ENCODE data around the gene ST6GALNAC6.

Gene ST6GALNAC6

DNA sequence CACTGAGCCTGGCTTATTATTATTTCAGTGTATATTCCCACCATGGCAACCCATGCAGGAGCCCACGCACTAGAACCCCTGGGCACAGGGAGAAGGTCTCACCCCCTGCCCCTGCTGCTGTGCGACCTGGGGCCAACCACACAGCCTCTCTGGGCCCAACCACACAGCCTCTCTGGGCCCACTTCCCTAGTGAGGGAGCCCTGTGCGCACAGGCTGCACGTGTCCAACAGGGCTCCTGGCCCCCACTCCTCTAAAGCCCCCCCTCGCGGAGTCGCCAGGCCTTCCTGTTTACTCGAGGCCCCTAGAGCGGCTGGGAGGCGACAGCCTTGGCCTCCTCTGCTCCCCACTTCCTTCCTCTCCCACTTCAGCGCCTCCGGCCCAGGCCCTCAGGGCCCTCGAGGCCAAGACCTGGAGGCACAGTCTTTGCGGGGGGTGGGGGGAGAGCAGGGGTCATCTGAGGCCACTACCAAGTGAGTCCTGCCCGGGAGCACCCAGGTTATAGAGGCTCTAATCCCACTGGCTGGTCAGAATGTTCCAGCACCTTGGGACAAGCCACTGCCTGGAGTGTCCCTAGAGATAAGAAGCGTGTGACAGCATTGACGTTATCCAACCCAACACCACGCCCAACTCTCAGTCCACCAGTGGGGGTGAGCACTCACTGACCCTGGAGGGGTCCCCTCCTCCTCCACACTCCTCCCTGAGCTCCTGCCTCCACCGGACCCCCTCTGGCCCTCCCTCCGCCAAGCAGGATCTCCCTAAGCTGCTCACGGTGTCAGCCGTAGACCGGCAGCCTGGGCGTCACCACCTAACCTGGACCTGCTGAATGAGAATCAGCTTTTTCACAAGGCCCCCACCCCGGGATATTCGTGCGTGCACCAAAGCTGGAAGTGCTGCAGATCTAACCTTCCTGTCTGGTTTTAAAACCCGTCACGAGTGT lies 37.1 kb downstream of the ST6GALNAC6 start:
- Histone ChIP-seq H3K27me3 (ENCODE audit: control insufficient read depth, insufficient read depth, low read length) (no peaks in the 10 kb centered on the region), H3K36me3 (ENCODE audit: control insufficient read depth, insufficient read depth, low read length) (no peaks in the 10 kb centered on the region), H3K4me1 (ENCODE audit: control insufficient read depth, insufficient read depth, low read length) (peaks cover 35% of the 10 kb centered on the region), H3K9ac (ENCODE audit: low read length) (peak overlapping the region; percentile 22), H3K4me3 (ENCODE audit: low read length) (no peak overlapping the region), H3K9me3 (ENCODE audit: control insufficient read depth, low read length) (no peaks in the 10 kb centered on the region)

DNA sequence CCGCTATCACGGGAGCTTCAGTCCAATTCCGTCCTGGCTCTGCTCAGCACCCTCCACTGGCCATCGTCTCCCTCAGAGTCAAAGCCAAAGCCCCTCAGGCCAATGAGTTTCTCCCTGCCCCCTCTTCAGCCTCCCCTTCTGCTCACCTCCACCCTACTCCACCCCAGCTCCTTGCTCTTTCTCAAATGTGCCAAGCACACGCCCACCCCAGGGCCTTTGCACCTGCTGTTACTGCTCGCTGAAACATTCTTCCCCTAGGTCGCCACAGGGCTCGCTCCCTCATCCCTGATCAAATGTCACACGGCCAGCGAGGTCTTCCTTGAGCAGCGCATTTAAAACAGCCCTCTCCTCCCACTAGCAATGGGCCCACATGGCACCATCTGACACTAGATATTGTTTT lies 38.6 kb downstream of the ST6GALNAC6 start:
- Histone ChIP-seq H3K36me3 (ENCODE audit: control insufficient read depth, insufficient read depth, low read length) (no peaks in the 10 kb centered on the region), H3K27me3 (ENCODE audit: control insufficient read depth, insufficient read depth, low read length) (no peaks in the 10 kb centered on the region), H3K9ac (ENCODE audit: low read length) (no peak overlapping the region), H3K4me3 (ENCODE audit: low read length) (no peak overlapping the region), H3K9me3 (ENCODE audit: control insufficient read depth, low read length) (no peaks in the 10 kb centered on the region), H3K4me1 (ENCODE audit: control insufficient read depth, insufficient read depth, low read length) (peaks cover 35% of the 10 kb centered on the region)

DNA sequence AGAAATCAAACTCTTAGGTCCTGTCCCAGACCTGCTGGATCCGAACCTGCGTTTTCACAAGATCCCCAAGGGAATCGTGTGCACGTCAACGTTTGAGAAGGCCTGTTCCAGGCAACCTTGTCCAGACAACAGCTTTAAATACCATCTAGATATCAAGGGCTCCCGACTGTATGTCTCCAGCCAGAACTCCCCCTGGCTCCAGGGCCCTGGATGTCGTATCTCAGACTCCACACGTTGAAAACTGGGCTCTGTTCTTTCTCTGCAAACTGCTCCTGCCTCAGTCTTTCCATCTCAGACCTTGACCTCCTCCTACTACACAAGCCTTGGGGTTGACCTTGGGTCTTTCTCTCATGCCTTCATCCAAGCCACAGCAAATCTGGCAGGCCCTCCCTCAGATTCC lies 39.1 kb downstream of the ST6GALNAC6 start:
- Histone ChIP-seq H3K9me3 (ENCODE audit: control insufficient read depth, low read length) (no peaks in the 10 kb centered on the region), H3K9ac (ENCODE audit: low read length) (no peak overlapping the region), H3K4me3 (ENCODE audit: low read length) (no peak overlapping the region), H3K27me3 (ENCODE audit: control insufficient read depth, insufficient read depth, low read length) (no peaks in the 10 kb centered on the region), H3K36me3 (ENCODE audit: control insufficient read depth, insufficient read depth, low read length) (no peaks in the 10 kb centered on the region), H3K4me1 (ENCODE audit: control insufficient read depth, insufficient read depth, low read length) (peaks cover 35% of the 10 kb centered on the region)

DNA sequence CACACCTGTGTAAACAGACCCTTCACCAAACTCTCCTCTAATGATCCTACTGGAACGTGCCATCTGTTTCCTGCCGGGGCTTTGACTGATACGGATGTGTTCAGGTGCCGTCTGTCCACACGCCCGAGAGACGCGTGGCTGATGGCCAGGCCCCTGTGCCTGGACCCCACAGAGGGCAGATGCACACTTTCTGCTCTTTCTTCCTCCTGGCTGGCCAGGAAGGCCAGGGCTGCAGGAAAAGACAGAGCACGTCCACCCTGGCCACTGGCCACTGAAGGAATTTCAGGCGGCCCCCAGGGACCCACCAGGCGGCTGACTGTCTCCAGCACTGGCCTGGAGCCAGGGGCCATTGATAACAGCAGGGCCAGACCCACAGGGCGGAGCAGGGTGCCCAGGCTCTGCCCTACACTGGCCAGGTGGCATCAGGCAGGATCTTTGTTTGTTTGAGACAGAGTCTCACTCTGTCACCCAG lies 41.3 kb downstream of the ST6GALNAC6 start:
- Histone ChIP-seq H3K4me3 (ENCODE audit: low read length) (no peak overlapping the region), H3K4me1 (ENCODE audit: control insufficient read depth, insufficient read depth, low read length) (peaks cover 35% of the 10 kb centered on the region), H3K36me3 (ENCODE audit: control insufficient read depth, insufficient read depth, low read length) (no peaks in the 10 kb centered on the region), H3K27me3 (ENCODE audit: control insufficient read depth, insufficient read depth, low read length) (no peaks in the 10 kb centered on the region), H3K9ac (ENCODE audit: low read length) (no peak overlapping the region), H3K9me3 (ENCODE audit: control insufficient read depth, low read length) (no peaks in the 10 kb centered on the region)

DNA sequence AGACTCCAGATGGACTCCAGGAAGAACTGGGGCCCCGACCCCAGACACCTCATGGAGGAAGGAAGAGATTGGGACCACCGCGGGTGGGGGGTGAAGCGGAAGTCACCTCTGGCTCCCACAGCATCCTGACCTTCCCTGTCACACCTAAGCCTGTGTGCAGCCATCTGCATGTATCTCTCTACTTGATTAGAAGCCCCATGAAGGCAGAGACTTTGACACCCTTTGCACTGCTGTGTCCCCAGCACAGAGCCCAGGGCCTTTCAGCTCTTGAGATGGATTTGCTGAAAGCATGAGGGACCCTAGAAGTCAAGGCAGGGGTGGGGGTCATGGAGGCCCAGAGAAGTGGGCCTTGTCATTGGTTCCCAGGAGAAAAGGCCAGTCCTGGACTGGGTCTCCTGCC lies 42.1 kb downstream of the ST6GALNAC6 start:
- H3K4me3 ChIP-seq (ENCODE audit: low read length): no peak overlapping the region
- no peaks in the 10 kb centered on the region for H3K27me3 ChIP-seq (ENCODE audit: control insufficient read depth, insufficient read depth, low read length)
- H3K9me3 ChIP-seq (ENCODE audit: control insufficient read depth, low read length): no peaks in the 10 kb centered on the region
- no peaks in the 10 kb centered on the region for H3K36me3 ChIP-seq (ENCODE audit: control insufficient read depth, insufficient read depth, low read length)
- no peak overlapping the region for H3K9ac ChIP-seq (ENCODE audit: low read length)
- H3K4me1 ChIP-seq (ENCODE audit: control insufficient read depth, insufficient read depth, low read length): peaks cover 29% of the 10 kb centered on the region

DNA sequence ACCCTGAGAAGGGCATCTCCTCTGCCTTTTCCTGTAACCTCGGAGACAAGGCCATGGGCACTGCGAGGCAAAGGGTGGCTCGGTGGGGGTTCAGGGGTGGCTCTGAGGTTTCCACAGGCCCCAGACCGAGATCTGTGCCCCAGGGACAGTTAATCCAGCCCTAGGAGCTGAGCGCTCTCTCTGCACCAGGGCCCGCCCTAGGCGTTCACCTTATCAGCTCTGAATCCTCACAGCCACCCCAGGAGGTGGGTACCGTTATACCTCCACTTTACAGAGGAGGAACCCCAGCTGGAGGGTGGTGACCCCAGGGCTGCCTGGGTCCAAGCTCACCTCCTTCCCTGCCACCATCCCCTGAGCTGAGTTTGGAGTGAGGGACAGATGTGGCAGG lies 42.7 kb downstream of the ST6GALNAC6 start:
- Histone ChIP-seq H3K9ac (ENCODE audit: low read length) (no peak overlapping the region), H3K9me3 (ENCODE audit: control insufficient read depth, low read length) (no peaks in the 10 kb centered on the region), H3K4me3 (ENCODE audit: low read length) (no peak overlapping the region), H3K36me3 (ENCODE audit: control insufficient read depth, insufficient read depth, low read length) (no peaks in the 10 kb centered on the region), H3K4me1 (ENCODE audit: control insufficient read depth, insufficient read depth, low read length) (peaks cover 24% of the 10 kb centered on the region), H3K27me3 (ENCODE audit: control insufficient read depth, insufficient read depth, low read length) (no peaks in the 10 kb centered on the region)

DNA sequence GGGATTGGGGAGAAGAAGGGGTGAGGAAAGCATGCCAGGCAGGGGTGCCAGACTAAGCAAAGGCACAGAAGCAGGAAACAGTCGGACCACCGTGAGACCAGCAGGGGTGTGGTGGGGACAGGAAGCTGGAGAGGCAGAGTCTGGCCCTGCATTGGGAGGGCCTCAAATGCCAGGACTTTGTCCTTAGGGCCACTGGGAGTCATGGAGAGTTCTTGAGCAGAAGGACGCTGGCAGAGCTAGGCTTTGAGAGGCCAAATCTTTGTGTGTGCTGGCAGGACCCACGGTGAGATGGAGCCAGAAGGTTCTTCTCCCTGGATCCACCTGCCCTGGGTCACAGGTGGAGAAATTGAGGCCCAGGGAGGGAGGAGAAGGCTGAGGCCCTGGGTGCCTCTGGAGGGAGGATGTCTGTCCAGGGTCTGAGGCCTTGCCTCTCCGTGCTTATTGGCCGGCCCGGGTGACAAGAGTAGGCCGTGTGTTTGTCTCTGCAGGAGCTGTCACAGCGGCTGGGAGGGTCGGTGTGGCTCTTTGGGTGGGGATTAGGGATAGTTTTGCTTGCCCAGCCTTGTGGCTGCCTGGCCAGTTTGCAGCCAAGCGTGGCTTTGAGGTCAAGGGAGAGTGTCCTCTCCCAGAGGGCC lies 43.2 kb downstream of the ST6GALNAC6 start:
- H3K4me1 ChIP-seq (ENCODE audit: control insufficient read depth, insufficient read depth, low read length): peaks cover 19% of the 10 kb centered on the region

DNA sequence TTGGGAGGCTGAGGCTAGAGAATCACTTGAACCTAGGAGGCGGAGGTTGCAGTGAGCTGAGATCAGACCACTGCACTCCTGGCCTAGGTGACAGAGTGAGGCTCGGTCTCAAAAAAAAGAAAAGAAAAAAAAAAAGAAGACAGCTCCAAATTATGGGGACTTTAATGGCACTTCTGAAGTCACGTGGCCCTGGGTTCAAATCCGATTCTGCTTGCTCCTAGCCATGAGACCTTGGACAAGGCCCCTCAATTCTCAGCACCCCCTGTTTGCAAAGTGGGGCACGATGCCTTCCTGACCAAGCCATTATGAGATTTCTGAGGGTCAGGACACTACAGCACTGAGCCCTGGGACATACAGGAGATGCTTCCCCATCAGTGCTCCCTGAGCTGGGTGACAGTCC lies 43.9 kb downstream of the ST6GALNAC6 start:
- H3K4me1 ChIP-seq (ENCODE audit: control insufficient read depth, insufficient read depth, low read length): peaks cover 18% of the 10 kb centered on the region
- no peaks in the 10 kb centered on the region for H3K36me3 ChIP-seq (ENCODE audit: control insufficient read depth, insufficient read depth, low read length)
- H3K27me3 ChIP-seq (ENCODE audit: control insufficient read depth, insufficient read depth, low read length): no peaks in the 10 kb centered on the region

More for the DNA sequence above, 43.2 kb downstream of the ST6GALNAC6 start:
- no peak overlapping the region for H3K4me3 ChIP-seq (ENCODE audit: low read length)
- H3K9me3 ChIP-seq (ENCODE audit: control insufficient read depth, low read length): no peaks in the 10 kb centered on the region
- no peak overlapping the region for H3K9ac ChIP-seq (ENCODE audit: low read length)
- H3K27me3 ChIP-seq (ENCODE audit: control insufficient read depth, insufficient read depth, low read length): no peaks in the 10 kb centered on the region
- no peaks in the 10 kb centered on the region for H3K36me3 ChIP-seq (ENCODE audit: control insufficient read depth, insufficient read depth, low read length)

DNA sequence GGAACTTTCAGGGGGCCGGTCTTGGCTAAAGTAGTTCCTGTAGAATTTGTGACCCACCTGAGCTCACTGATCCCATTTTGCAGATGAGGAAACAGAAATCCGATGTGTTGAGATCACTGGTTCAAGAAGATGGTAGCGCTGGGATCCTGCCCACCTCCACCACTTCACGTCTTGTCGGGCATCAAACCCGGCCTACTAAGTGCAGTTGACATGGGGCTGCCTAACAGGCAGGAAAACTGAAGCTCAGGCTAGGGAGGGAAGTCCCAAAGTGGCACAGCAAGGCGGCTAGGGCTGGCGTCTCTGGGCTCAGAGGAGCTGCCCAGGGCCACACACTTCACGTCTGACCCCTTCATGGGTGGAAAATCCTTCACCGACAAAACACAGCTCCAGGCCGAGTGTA lies 44.4 kb downstream of the ST6GALNAC6 start:
- Histone ChIP-seq H3K9ac (ENCODE audit: low read length) (peak overlapping the region; percentile 8), H3K9me3 (ENCODE audit: control insufficient read depth, low read length) (no peaks in the 10 kb centered on the region), H3K36me3 (ENCODE audit: control insufficient read depth, insufficient read depth, low read length) (no peaks in the 10 kb centered on the region), H3K4me1 (ENCODE audit: control insufficient read depth, insufficient read depth, low read length) (peaks cover 18% of the 10 kb centered on the region), H3K27me3 (ENCODE audit: control insufficient read depth, insufficient read depth, low read length) (no peaks in the 10 kb centered on the region), H3K4me3 (ENCODE audit: low read length) (no peak overlapping the region)

More for the DNA sequence above, 43.9 kb downstream of the ST6GALNAC6 start:
- Histone ChIP-seq H3K9me3 (ENCODE audit: control insufficient read depth, low read length) (no peaks in the 10 kb centered on the region), H3K9ac (ENCODE audit: low read length) (no peak overlapping the region), H3K4me3 (ENCODE audit: low read length) (no peak overlapping the region)

DNA sequence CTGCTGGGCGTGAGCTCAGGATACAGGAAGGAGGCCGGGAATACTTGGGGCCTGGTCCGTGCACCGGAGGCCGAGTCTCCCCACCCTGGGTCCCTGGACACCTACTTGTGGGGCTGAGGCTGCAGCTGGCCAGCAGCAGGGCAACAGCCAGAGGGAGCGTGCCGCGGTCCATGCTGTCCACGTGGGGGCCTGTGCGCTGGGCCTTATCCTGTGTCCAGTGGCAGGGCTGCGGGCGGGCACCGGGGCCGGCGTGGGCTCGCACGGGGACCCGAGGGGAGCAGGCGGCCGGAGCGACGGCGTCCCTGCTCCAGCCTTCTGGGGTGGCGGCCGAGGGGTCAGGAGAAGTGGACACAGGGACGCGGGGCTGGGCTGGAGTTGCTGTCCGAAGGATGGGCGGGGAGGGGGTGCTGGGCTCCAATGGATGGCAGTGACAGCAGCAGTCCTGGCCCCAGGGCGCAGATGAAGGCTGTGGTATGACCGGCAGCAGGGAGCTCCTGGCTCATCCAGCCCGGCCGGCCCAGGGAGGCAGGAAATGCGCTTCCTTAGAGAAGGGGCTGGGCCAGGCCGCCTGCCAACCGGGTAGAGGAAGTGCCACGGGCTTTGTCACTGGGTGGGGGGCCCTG lies 45.1 kb downstream of the ST6GALNAC6 start, which contains the start of gene ENG:
TSS of gene ENG (minus strand) at position 475 of the 623 bp plus-strand sequence. CDS start at position 172, 303 bp downstream.
- H3K9ac ChIP-seq (ENCODE audit: low read length): peak within 1 kb of the TSS; percentile 64
- H3K27me3 ChIP-seq (ENCODE audit: control insufficient read depth, insufficient read depth, low read length): no peaks in the 10 kb centered on the region
- H3K4me1 ChIP-seq (ENCODE audit: control insufficient read depth, insufficient read depth, low read length): peaks cover 17% of the 10 kb centered on the region
- H3K9me3 ChIP-seq (ENCODE audit: control insufficient read depth, low read length): no peaks in the 10 kb centered on the region
- no peaks in the 10 kb centered on the region for H3K36me3 ChIP-seq (ENCODE audit: control insufficient read depth, insufficient read depth, low read length)
- no peak within 1 kb of the TSS for H3K4me3 ChIP-seq (ENCODE audit: low read length)

DNA sequence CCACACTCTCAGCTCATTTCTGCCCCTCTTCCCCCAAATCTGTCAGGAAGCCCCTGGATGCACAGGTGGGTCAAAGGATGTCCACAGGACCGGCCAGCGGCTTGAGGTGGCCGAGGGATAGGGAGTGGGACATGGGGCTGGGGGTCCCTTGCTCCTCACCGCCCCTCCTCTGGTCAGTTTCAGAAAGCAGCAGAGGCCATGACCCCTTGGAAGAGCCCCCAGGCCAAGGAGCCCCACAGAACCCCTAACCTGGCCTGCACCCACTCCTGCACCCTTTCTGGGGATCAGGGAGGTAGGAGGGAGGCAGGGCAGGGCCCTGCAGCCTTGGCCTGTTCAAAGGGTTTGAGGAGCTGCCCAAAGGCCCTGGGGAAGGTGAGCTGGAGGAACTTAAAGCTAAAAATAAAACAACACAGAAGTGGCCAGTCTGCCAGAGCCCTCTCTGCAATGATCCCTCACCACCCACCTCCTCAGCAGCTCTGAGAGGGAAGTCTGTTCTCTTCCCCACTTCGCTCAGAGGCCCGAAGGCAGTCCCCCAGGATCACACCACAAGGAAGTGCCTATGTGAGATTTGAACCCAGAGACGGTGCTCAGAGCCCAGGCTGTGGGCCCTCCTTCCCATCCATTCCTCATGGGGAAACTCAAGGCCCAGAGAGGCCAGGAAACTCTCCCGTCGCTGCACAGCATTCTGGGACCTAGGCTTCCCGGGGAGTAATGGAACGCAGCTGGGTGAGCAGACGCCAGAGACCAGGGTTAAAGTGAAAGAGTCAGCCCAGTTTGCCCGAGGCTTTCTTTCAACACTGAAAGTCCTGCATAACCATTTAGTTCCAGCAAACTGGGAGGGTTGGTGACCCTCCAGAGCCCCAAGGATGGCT lies 45.9 kb downstream of the ST6GALNAC6 start:
- peak overlapping the region; percentile 64 for H3K9ac ChIP-seq (ENCODE audit: low read length)
- H3K27me3 ChIP-seq (ENCODE audit: control insufficient read depth, insufficient read depth, low read length): no peaks in the 10 kb centered on the region
- no peak overlapping the region for H3K4me3 ChIP-seq (ENCODE audit: low read length)
- no peaks in the 10 kb centered on the region for H3K9me3 ChIP-seq (ENCODE audit: control insufficient read depth, low read length)
- peaks cover 10% of the 10 kb centered on the region for H3K4me1 ChIP-seq (ENCODE audit: control insufficient read depth, insufficient read depth, low read length)
- H3K36me3 ChIP-seq (ENCODE audit: control insufficient read depth, insufficient read depth, low read length): no peaks in the 10 kb centered on the region

Measured in mucosa of stomach (tissue), 1 donor.